Colonic mucosa (tissue), 4 donors: ENCODE data around the gene NUP37. TPM values are rescaled to one million over a fixed set of nuclear protein-coding genes. Genes with fewer than 3 reads are reported as not detected.

Source experiments
- DNase-seq: peaks from one replicate; pipeline ENCODE4 v3.0.0-alpha.2; 2020
- H3K27ac ChIP-seq: fragments of 200-600 bp; one replicate; pipeline ENCODE4 v1.8.0; 2021
- H3K27me3 ChIP-seq: fragments of 200-600 bp; one replicate; pipeline ENCODE4 v1.8.0; 2021
- H3K36me3 ChIP-seq: fragments of 200-600 bp; one replicate; pipeline ENCODE4 v1.8.0; 2021
- H3K4me1 ChIP-seq: fragments of 200-600 bp; one replicate; pipeline ENCODE4 v1.8.0; 2021; ENCODE audit warnings: mild to moderate bottlenecking
- H3K4me3 ChIP-seq: fragments of 200-600 bp; one replicate; pipeline ENCODE4 v1.8.0; 2021
- H3K9ac ChIP-seq, 2 donors: one replicate each; pipeline ENCODE4 v1.7.0; 2013; ENCODE audit warnings: control low read depth in 2 of 2, low read depth in 2 of 2, low read length in 2 of 2
- H3K9me3 ChIP-seq: fragments of 200-600 bp; one replicate; pipeline ENCODE4 v1.8.0; 2021
- CTCF ChIP-seq: fragments of 200-600 bp; IDR thresholded peaks from one replicate; pipeline ENCODE4 v1.8.0; 2022; ENCODE audit warnings: antibody characterized with exemption, mild to moderate bottlenecking
- intact Hi-C: fragments of 100-400 bp; cut with DNase I; formaldehyde crosslinking; loops from one replicate; pipeline ENCODE4 v1.14.1; 2022
- total RNA-seq, 2 donors: library from RNA; stranded (reverse); fragmentation: NEBNext Ultra II Directional in 1 of 2; extraction: Animal tissue kit (Norgen Biotek cat#: 25700) in 1 of 2; gene quantifications; one replicate each; pipeline ENCODE4 v1.2.1, GENCODE V29; 2021
- donor health status: healthy.
- donor health status: DM: no; HTN: no; CAD: no.
- donor health status: DM: no; HTN: no; CAD: no.

NUP37 gene
- total RNA-seq, 2 donors from 2014 or later, result 25.6 to 49.9 TPM

- no peak for TF ChIP-seq CTCF
- Histone ChIP-seq H3K9ac (no peak overlapping the region), H3K27me3 (no peaks in the 10 kb centered on the region), H3K27ac (no peak overlapping the region), H3K36me3 (no peaks in the 10 kb centered on the region), H3K9me3 (no peaks in the 10 kb centered on the region), H3K4me3 (no peak overlapping the region), H3K4me1 (no peaks in the 10 kb centered on the region)
- no peak for DNase-seq
- intact Hi-C loops, result no loop called here
Observed at GRCh38 chr12:102051431-102051965, 68.4 kb downstream of the NUP37 start.

DNA sequence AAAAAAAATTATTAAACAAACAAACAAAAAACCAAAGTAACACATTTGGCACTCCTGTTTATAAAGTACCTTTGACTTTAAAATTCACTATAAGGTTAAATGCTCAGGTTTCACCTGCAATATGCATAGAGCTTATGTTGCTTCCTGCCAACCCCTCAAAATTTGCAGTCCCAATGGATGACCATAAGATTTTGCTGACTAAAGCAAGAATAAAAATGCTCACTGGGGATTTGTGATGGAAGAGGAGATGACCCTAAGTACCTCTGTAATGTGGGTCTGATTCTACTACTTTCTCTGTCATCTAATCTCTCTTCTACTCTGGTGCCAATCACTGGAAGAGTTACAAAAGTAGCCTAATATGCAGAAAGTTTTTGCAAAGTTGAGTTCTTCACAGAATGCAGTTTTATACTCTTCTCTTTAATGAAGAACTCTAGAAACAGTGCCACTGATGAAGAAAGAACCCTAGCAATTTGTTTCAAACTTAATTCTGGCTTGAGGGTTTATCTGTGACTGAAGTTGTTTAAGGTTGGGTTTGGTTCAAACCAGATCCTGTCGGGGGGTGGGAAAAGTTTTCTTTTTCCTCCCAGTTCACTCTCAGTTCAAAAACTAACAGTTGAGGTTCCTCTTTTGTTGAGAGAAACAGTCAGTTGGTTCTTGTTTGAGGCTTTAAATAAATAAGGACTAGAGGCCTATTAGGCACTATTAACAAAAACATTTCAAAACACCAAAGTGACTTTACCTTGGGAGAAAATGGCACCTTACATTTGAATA lies 69.1 kb downstream of the NUP37 start:
- Histone ChIP-seq H3K9me3 (no peaks in the 10 kb centered on the region), H3K36me3 (no peaks in the 10 kb centered on the region), H3K4me3 (no peak overlapping the region), H3K27ac (no peak overlapping the region), H3K9ac (no peak overlapping the region), H3K27me3 (no peaks in the 10 kb centered on the region), H3K4me1 (no peaks in the 10 kb centered on the region)
- no peak for TF ChIP-seq CTCF
- intact Hi-C loops, result no loop called here
- no peak for DNase-seq

- intact Hi-C loops, result no loop called here
- H3K4me3 ChIP-seq, result no peak overlapping the region
Observed at GRCh38 chr12:102043928-102044327, 76.0 kb downstream of the NUP37 start.

GRCh38 chr12:102033991-102034745 lies 85.7 kb downstream of the NUP37 start:
- DNase-seq, result no peak
- H3K9me3 ChIP-seq, result no peaks in the 10 kb centered on the region
- H3K27me3 ChIP-seq, result no peaks in the 10 kb centered on the region
- H3K27ac ChIP-seq, result no peak overlapping the region
- no peak for TF ChIP-seq CTCF
- intact Hi-C loops, result no loop called here
- H3K36me3 ChIP-seq, result no peaks in the 10 kb centered on the region
- H3K4me1 ChIP-seq, result no peaks in the 10 kb centered on the region
- H3K4me3 ChIP-seq, result no peak overlapping the region
- H3K9ac ChIP-seq, result no peak overlapping the region

More at GRCh38 chr12:102043928-102044327, 76.0 kb downstream of the NUP37 start:
- H3K36me3 ChIP-seq, result no peaks in the 10 kb centered on the region
- H3K27ac ChIP-seq, result no peak overlapping the region
- TF ChIP-seq CTCF, result no peak
- no peak for DNase-seq
- H3K4me1 ChIP-seq, result no peaks in the 10 kb centered on the region
- no peaks in the 10 kb centered on the region for H3K27me3 ChIP-seq
- no peaks in the 10 kb centered on the region for H3K9me3 ChIP-seq
- no peak overlapping the region for H3K9ac ChIP-seq

- H3K9me3 ChIP-seq, result no peaks in the 10 kb centered on the region
- H3K4me3 ChIP-seq, result no peak overlapping the region
- TF ChIP-seq CTCF, result no peak
- intact Hi-C loops, result no loop called here
- no peaks in the 10 kb centered on the region for H3K27me3 ChIP-seq
- DNase-seq, result no peak
- H3K9ac ChIP-seq, result no peak overlapping the region
- no peak overlapping the region for H3K27ac ChIP-seq
- H3K36me3 ChIP-seq, result no peaks in the 10 kb centered on the region
- no peaks in the 10 kb centered on the region for H3K4me1 ChIP-seq
Observed at GRCh38 chr12:102031852-102032251, 88.1 kb downstream of the NUP37 start.
